K562 (cell line): Measurements from ENCODE around the gene IPCEF1. TPM values are rescaled to one million over a fixed set of nuclear protein-coding genes. Genes with fewer than 3 reads are reported as not detected.

ENCODE experiments used
- ATAC-seq: fragments of 200-7000 bp; cut with Tn5 transposase; 3 replicates; pipeline ENCODE4 v1.9.1; 2020; ENCODE audit warnings: moderate library complexity
- BruUV-seq: library from RNA; stranded (reverse); fragments of 400-500 nt; replicated peaks from 2 replicates; lab custom pipeline; 2021; lab: Mats Ljungman, UMichigan
- CTCF ChIA-PET: fragments of 300-600 bp; formaldehyde crosslinking; extraction: SDS; loops from one replicate; lab custom pipeline; 2021; ENCODE audit warnings: low intra/inter-chr PET ratio; lab: Yijun Ruan, JAX
- POLR2A ChIA-PET: fragments of 300-600, 350-650 bp; sonication (Branson Sonifier 250); formaldehyde crosslinking; extraction: SDS; loops from one replicate; lab custom pipeline; 2021; ENCODE audit warnings: antibody characterized with exemption, inconsistent platforms; lab: Yijun Ruan, JAX
- DNase-seq, 4 experiments: peaks; one replicate each; pipeline versions ENCODE4 v3.0.0 to v3.0.0-alpha.2; 2011 to 2018; ENCODE audit warnings: low spot score in 3 of 4, mixed read lengths in 3 of 4; ENCODE audit errors: extremely low read depth in 1 of 4
- FAIRE-seq: peaks from 2 replicates; lab custom pipeline; 2011; peaks lifted over from hg19 to GRCh38; lab: Jason Lieb, UNC
- H2AFZ ChIP-seq: 2 replicates; pipeline ENCODE4 v1.6.0; 2011; ENCODE audit warnings: low read depth, low read length, control low read depth, inconsistent platforms
- H3K27ac ChIP-seq: fragments of 200-600 bp; 3 replicates; pipeline ENCODE4 v1.8.0; 2011; ENCODE audit warnings: low read depth, mild to moderate bottlenecking, control low read depth, inconsistent platforms, low read length, moderate library complexity, mixed read lengths; ENCODE audit errors: extremely low read depth
- H3K27me3 ChIP-seq, 2 experiments: fragments of 300-600 bp in 1 of 2; 2 replicates in 1 of 2; 3 replicates in 1 of 2; pipeline versions ENCODE4 v1.6.0 to v1.8.0; 2011; ENCODE audit warnings: inconsistent platforms in 2 of 2, low read length in 2 of 2, mild to moderate bottlenecking in 1 of 2, mixed read lengths in 1 of 2, moderate library complexity in 1 of 2; ENCODE audit not compliant: control insufficient read depth in 2 of 2, insufficient read depth in 2 of 2
- H3K36me3 ChIP-seq: fragments of 300-600 bp; 3 replicates; pipeline ENCODE4 v1.8.0; 2011; ENCODE audit warnings: mild to moderate bottlenecking, low read length, inconsistent platforms; ENCODE audit not compliant: control insufficient read depth, insufficient read depth
- H3K4me1 ChIP-seq, 2 experiments: fragments of 200-600 bp in 1 of 2; replicated peaks in 1 of 2; 2 replicates in 1 of 2; 3 replicates in 1 of 2; pipeline versions ENCODE4 v1.5.1 to v1.8.0; 2011; ENCODE audit warnings: inconsistent platforms in 2 of 2, low read length in 2 of 2, mild to moderate bottlenecking in 1 of 2, mixed read lengths in 1 of 2, moderate library complexity in 1 of 2; ENCODE audit not compliant: control insufficient read depth in 2 of 2, insufficient read depth in 2 of 2
- H3K4me2 ChIP-seq: 2 replicates; pipeline ENCODE4 v1.6.1; 2011; ENCODE audit warnings: low read length, control low read depth, inconsistent platforms, mixed read lengths; ENCODE audit not compliant: insufficient read depth
- H3K4me3 ChIP-seq: fragments of 200-600 bp; sonication (generic), shearing (Covaris generic); 2 replicates; pipeline ENCODE4 v1.5.1; 2016; ENCODE audit warnings: control low read depth, inconsistent platforms
- H3K79me2 ChIP-seq: fragments of 200-600 bp; 3 replicates; pipeline ENCODE4 v1.8.0; 2011; ENCODE audit warnings: low read length, inconsistent platforms; ENCODE audit not compliant: control insufficient read depth, insufficient read depth
- H3K9ac ChIP-seq, 2 experiments: 2 replicates each; pipeline versions ENCODE4 v1.6.0 to v1.6.1; 2011; ENCODE audit warnings: low read depth in 2 of 2, low read length in 2 of 2, control low read depth in 1 of 2, inconsistent platforms in 1 of 2, mild to moderate bottlenecking in 1 of 2, mixed read lengths in 1 of 2; ENCODE audit not compliant: insufficient read depth in 1 of 2
- H3K9me1 ChIP-seq: one replicate; pipeline ENCODE4 v1.6.0; 2011; ENCODE audit warnings: inconsistent platforms, mild to moderate bottlenecking, low read length, moderate library complexity; ENCODE audit not compliant: control insufficient read depth, insufficient read depth
- H3K9me3 ChIP-seq: replicated peaks from 2 replicates; pipeline ENCODE4 v1.5.1; 2011; ENCODE audit warnings: low read depth, low read length, inconsistent platforms; ENCODE audit not compliant: control insufficient read depth, insufficient read depth
- H4K20me1 ChIP-seq: replicated peaks from 2 replicates; pipeline ENCODE4 v1.6.1; 2011; ENCODE audit warnings: low read length, inconsistent platforms, mixed read lengths; ENCODE audit not compliant: control insufficient read depth, insufficient read depth
- BRD9 ChIP-seq: fragments of 450-650 bp; IDR thresholded peaks from 2 replicates; pipeline ENCODE4 v1.6.1; 2018; ENCODE audit warnings: low read depth; ENCODE audit not compliant: partially characterized antibody
- ELK1 ChIP-seq: sonication (generic); formaldehyde crosslinking; IDR thresholded peaks from 2 replicates; pipeline ENCODE4 v1.8.1; 2022; ENCODE audit warnings: missing genetic modification reagents
- KLF6 ChIP-seq: fragments of 250-450 bp; sonication (Bioruptor Pico); IDR thresholded peaks from 2 replicates; pipeline ENCODE4 v1.4.0; 2020; ENCODE audit warnings: mild to moderate bottlenecking, moderate library complexity, borderline replicate concordance
- NFIC ChIP-seq: fragments of 450-650 bp; IDR thresholded peaks from 2 replicates; pipeline ENCODE4 v1.6.1; 2017; ENCODE audit warnings: mild to moderate bottlenecking, inconsistent platforms
- WGBS: fragments of 100-300 bp; shearing (Covaris generic); methylation state at CpG from one replicate; pipeline ENCODE4 v1.1.6; 2016; ENCODE audit warnings: low coverage, mixed read lengths; ENCODE audit not compliant: insufficient coverage; ENCODE audit errors: missing lambda C conversion rate; 5-methylcytosine and 5-hydroxymethylcytosine counted together
- in situ Hi-C: fragments of 300-500 bp; cut with MboI; formaldehyde crosslinking; loops from 4 replicates; pipeline ENCODE4 v1.15.0; 2018; ENCODE audit warnings: inconsistent platforms, mixed read lengths
- intact Hi-C: fragments of 100-400 bp; cut with micrococcal nuclease; formaldehyde crosslinking; loops from 2 replicates; pipeline ENCODE4 v1.14.2; 2022
- polyA plus RNA-seq, 8 experiments: library from polyadenylated mRNA; depleted of rRNA in 4 of 8; stranded (reverse) in 5 of 8; unstranded in 3 of 8; fragments of >200 nt; fragmentation: Nextera tagmentation in 2 of 8; fragmentation: Illumina TruSeq in 1 of 8; extraction: Ambion mirVana in 2 of 8; extraction: Trizol in 1 of 8; gene quantifications; 2 replicates each; pipeline versions ENCODE4 v1.2.1 to v1.2.3, GENCODE V29; 2011 to 2014; ENCODE audit warnings: inconsistent platforms in 1 of 8, missing spikeins in 1 of 8
- total RNA-seq, 7 experiments: library from RNA; depleted of rRNA in 6 of 7; stranded (reverse); fragments of >200 nt in 6 of 7; fragmentation: Illumina TruSeq in 2 of 7; extraction: Trizol in 2 of 7; gene quantifications; 2 replicates each; pipeline versions ENCODE4 v1.2.1 to v1.2.3, GENCODE V29; 2011 to 2021; ENCODE audit warnings: low replicate concordance in 1 of 7
- TF ChIP-seq, protein P1 (sequence below): fragments of 450-650 bp; formaldehyde crosslinking; IDR thresholded peaks from 2 replicates; pipeline ENCODE4 v1.4.0; 2020; ENCODE audit warnings: mild to moderate bottlenecking, moderate library complexity

IPCEF1 gene
- total and polyA plus RNA-seq, 9 of the 15 experiments (the other 6 are each of a cell fraction or from before 2014, with no cell fraction given), result 0.14 to 0.18 TPM; not detected in 7

- H3K27me3 ChIP-seq, result peaks cover 8 to 20% of the 10 kb centered on the region in 2 experiments; a peak in 3 of 5 replicates
- WGBS, result 0% methylated on average over 4 of the region's 4 CpGs
- POLR2A ChIA-PET, result interaction anchor here (1.1 kb wide), 1 partner anchor 25 kb away, joined by 3 read pairs; no protein-coding TSS in a partner anchor
- intact Hi-C loops (no loop called here), in situ Hi-C loops (no loop called here)
- ATAC-seq (no peak), FAIRE-seq (no peak), DNase-seq (no peak)
- H3K27ac ChIP-seq, result no peak overlapping the region
- H3K4me3 ChIP-seq, result no peak overlapping the region
- TF ChIP-seq ELK1 (CRISPR knock-in tag), result no peak
- H2AFZ ChIP-seq, result no peak overlapping the region
- CTCF ChIA-PET, result no interaction called here
- no peaks in the 10 kb centered on the region; a peak in 1 of 5 replicates for H3K4me1 ChIP-seq
- H3K9ac ChIP-seq, result no peak overlapping the region
- BruUV-seq, result no TSS peak
- H3K9me3 ChIP-seq, result no peaks in the 10 kb centered on the region
- no peaks in the 10 kb centered on the region for H3K36me3 ChIP-seq
- H3K4me2 ChIP-seq, result no peak overlapping the region
- no peaks in the 10 kb centered on the region for H3K79me2 ChIP-seq
- no peaks in the 10 kb centered on the region for H3K9me1 ChIP-seq
- H4K20me1 ChIP-seq, result no peaks in the 10 kb centered on the region
Observed at GRCh38 chr6:154297210-154297609, 59.4 kb downstream of the IPCEF1 start.

GRCh38 chr6:154295733-154296132 is 60.9 kb downstream of the IPCEF1 start:
- FAIRE-seq, result no peak
- Histone ChIP-seq H3K4me2 (no peak overlapping the region), H2AFZ (no peak overlapping the region), H3K9me1 (no peaks in the 10 kb centered on the region), H4K20me1 (no peaks in the 10 kb centered on the region), H3K4me3 (no peak overlapping the region), H3K79me2 (no peaks in the 10 kb centered on the region), H3K27me3 (peaks cover 8 to 20% of the 10 kb centered on the region in 2 experiments; a peak in 3 of 5 replicates), H3K27ac (no peak overlapping the region), H3K36me3 (no peaks in the 10 kb centered on the region), H3K9me3 (no peaks in the 10 kb centered on the region), H3K4me1 (no peaks in the 10 kb centered on the region), H3K9ac (no peak overlapping the region)
- ATAC-seq, result no peak
- 0% methylated on average over 2 of the region's 4 CpGs for WGBS
- intact Hi-C loops (no loop called here), in situ Hi-C loops (no loop called here)
- DNase-seq, result no peak
- POLR2A ChIA-PET, result interaction anchor here (0.9 kb wide), 1 partner anchor 18 kb away, joined by 4 read pairs; no protein-coding TSS in a partner anchor
- TF ChIP-seq BRD9 (no peak), KLF6 (CRISPR knock-in tag) (no peak), NFIC (peak; percentile 43)
- TF ChIP-seq, protein P1, sequence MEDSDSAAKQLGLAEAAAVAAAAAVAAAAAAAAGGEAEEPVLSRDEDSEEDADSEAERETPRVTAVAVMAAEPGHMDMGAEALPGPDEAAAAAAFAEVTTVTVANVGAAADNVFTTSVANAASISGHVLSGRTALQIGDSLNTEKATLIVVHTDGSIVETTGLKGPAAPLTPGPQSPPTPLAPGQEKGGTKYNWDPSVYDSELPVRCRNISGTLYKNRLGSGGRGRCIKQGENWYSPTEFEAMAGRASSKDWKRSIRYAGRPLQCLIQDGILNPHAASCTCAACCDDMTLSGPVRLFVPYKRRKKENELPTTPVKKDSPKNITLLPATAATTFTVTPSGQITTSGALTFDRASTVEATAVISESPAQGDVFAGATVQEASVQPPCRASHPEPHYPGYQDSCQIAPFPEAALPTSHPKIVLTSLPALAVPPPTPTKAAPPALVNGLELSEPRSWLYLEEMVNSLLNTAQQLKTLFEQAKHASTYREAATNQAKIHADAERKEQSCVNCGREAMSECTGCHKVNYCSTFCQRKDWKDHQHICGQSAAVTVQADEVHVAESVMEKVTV (CRISPR knock-in tag), result no peak
- BruUV-seq, result no TSS peak
- CTCF ChIA-PET, result no interaction called here
